HEK293T (cell line): ENCODE data around the gene CCDC83.

Source experiments
- CTBP1 ChIP-seq: fragments of 450-650 bp; IDR thresholded peaks from 2 replicates; pipeline ENCODE4 v1.6.1; 2016; ENCODE audit warnings: borderline replicate concordance
- FOXK2 ChIP-seq: fragments of 450-650 bp; IDR thresholded peaks from 2 replicates; pipeline ENCODE4 v1.6.1; 2016; ENCODE audit warnings: mild to moderate bottlenecking
- FOXM1 ChIP-seq: fragments of 450-650 bp; IDR thresholded peaks from 2 replicates; pipeline ENCODE4 v1.6.1; 2017; ENCODE audit warnings: mild to moderate bottlenecking, borderline replicate concordance
- LEF1 ChIP-seq: fragments of 450-650 bp; IDR thresholded peaks from 2 replicates; pipeline ENCODE4 v1.6.1; 2017; ENCODE audit warnings: mild to moderate bottlenecking, borderline replicate concordance
- SP1 ChIP-seq: fragments of 450-650 bp; IDR thresholded peaks from 2 replicates; pipeline ENCODE4 v1.6.1; 2017
- SUZ12 ChIP-seq: fragments of 450-650 bp; IDR thresholded peaks from 2 replicates; pipeline ENCODE4 v1.6.1; 2016; ENCODE audit warnings: mild to moderate bottlenecking
- ZNF384 ChIP-seq: fragments of 450-650 bp; IDR thresholded peaks from 2 replicates; pipeline ENCODE4 v1.6.1; 2016
- TF ChIP-seq, protein P1 (sequence below): fragments of 450-650 bp; IDR thresholded peaks from 2 replicates; pipeline ENCODE4 v1.6.1; 2016

DNA sequence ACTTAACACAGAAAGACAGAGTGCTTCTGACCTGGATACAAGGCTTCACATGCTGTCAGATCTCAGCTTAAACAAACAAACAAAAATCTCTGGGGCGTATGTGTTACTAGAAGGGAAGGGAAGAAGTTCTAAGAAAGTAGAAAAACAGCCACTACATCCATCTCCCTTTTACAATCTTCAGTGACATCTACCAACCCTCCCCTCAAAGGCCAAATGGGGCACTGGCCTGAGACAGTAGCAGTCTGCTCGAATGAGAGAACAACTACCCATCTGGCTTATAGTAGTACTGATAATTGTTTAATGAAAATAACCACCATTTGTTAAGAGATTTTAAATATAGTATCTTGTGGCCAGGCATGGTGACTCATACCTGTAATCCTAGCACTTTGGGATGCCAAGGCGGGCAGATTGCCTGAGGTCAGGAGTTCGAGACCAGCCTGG is 29.4 kb downstream of the CCDC83 start:
- TF ChIP-seq SP1 (no peak), FOXK2 (no peak), ZNF384 (no peak), FOXM1 (no peak), CTBP1 (no peak), LEF1 (no peak), SUZ12 (no peak)
- TF ChIP-seq, protein P1, sequence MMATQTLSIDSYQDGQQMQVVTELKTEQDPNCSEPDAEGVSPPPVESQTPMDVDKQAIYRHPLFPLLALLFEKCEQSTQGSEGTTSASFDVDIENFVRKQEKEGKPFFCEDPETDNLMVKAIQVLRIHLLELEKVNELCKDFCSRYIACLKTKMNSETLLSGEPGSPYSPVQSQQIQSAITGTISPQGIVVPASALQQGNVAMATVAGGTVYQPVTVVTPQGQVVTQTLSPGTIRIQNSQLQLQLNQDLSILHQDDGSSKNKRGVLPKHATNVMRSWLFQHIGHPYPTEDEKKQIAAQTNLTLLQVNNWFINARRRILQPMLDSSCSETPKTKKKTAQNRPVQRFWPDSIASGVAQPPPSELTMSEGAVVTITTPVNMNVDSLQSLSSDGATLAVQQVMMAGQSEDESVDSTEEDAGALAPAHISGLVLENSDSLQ = no peak
